Transverse colon (tissue), 4 donors: ENCODE results near the gene PDXK.

Experiments used
- CTCF ChIP-seq, 5 experiments: fragments of 200-600 bp in 3 of 5; fragments of 450-650 bp in 2 of 5; sonication (generic) in 3 of 5; IDR thresholded peaks; 1 replicate in 2 of 5; 2 replicates in 3 of 5; pipeline ENCODE4 v1.5.1; 2016 to 2017; ENCODE audit warnings: antibody characterized with exemption in 5 of 5, inconsistent platforms in 3 of 5, mild to moderate bottlenecking in 2 of 5, moderate library complexity in 1 of 5
- EP300 ChIP-seq: sonication (generic); formaldehyde crosslinking; IDR thresholded peaks from one replicate; pipeline ENCODE4 v1.6.1; 2017; ENCODE audit warnings: antibody characterized with exemption, low read depth
- POLR2A ChIP-seq: fragments of 450-650 bp; IDR thresholded peaks from one replicate; pipeline ENCODE4 v1.6.1; 2016; ENCODE audit warnings: antibody characterized with exemption, mild to moderate bottlenecking, moderate library complexity
- POLR2AphosphoS5 ChIP-seq, 3 donors: sonication (generic); formaldehyde crosslinking; IDR thresholded peaks; one replicate each; pipeline ENCODE4 v1.6.1; 2016; ENCODE audit warnings: antibody characterized with exemption in 3 of 3

- TF ChIP-seq POLR2AphosphoS5 (IDR thresholded peaks at IDR 0.05) (no peak), CTCF (IDR thresholded peaks at IDR 0.05) (no peak), POLR2A (no peak), EP300 (no peak)
Observed at GRCh38 chr21:43794857-43795256, 75.9 kb downstream of the PDXK start.
